BE2C (cell line): Measurements from ENCODE around the gene ETV4.

Experiments
- DNase-seq: peaks from one replicate; pipeline ENCODE4 v3.0.0-alpha.2; 2020
- H3K27me3 ChIP-seq: fragments of 250-450 bp; sonication (Bioruptor Pico); 2 replicates; pipeline ENCODE4 v1.5.1; 2020; ENCODE audit warnings: mild to moderate bottlenecking
- H3K36me3 ChIP-seq: fragments of 250-450 bp; sonication (Bioruptor Pico); 2 replicates; pipeline ENCODE4 v1.5.1; 2020; ENCODE audit warnings: mild to moderate bottlenecking
- H3K4me1 ChIP-seq: fragments of 250-450 bp; sonication (Bioruptor Pico); 2 replicates; pipeline ENCODE4 v1.5.1; 2020
- H3K4me3 ChIP-seq: 2 replicates; pipeline ENCODE4 v1.5.1; 2011; ENCODE audit warnings: low read depth, low read length
- H3K9me3 ChIP-seq: fragments of 250-450 bp; sonication (Bioruptor Pico); 2 replicates; pipeline ENCODE4 v1.5.1; 2020
- CTCF ChIP-seq: IDR thresholded peaks from 2 replicates; pipeline ENCODE4 v1.5.1; 2012; ENCODE audit warnings: mild to moderate bottlenecking, low read depth, low read length

ETV4 gene

GRCh38 chr17:43549496-43549895 is 3.4 kb upstream of the ETV4 start:
- TF ChIP-seq CTCF = no peak
- no peak for DNase-seq
- Histone ChIP-seq H3K4me1 (no peaks in the 10 kb centered on the region; the same call in 1 of the 2 replicates), H3K36me3 (no peaks in the 10 kb centered on the region), H3K9me3 (no peaks in the 10 kb centered on the region), H3K4me3 (no peak overlapping the region), H3K27me3 (no peaks in the 10 kb centered on the region)

GRCh38 chr17:43548689-43549379 is 2.7 kb upstream of the ETV4 start:
- H3K4me1 ChIP-seq = no peaks in the 10 kb centered on the region; the same call in none of the 2 replicates
- H3K36me3 ChIP-seq = no peaks in the 10 kb centered on the region
- H3K4me3 ChIP-seq = no peak overlapping the region
- no peaks in the 10 kb centered on the region for H3K27me3 ChIP-seq
- no peak for DNase-seq
- no peak for TF ChIP-seq CTCF
- H3K9me3 ChIP-seq = no peaks in the 10 kb centered on the region

DNA sequence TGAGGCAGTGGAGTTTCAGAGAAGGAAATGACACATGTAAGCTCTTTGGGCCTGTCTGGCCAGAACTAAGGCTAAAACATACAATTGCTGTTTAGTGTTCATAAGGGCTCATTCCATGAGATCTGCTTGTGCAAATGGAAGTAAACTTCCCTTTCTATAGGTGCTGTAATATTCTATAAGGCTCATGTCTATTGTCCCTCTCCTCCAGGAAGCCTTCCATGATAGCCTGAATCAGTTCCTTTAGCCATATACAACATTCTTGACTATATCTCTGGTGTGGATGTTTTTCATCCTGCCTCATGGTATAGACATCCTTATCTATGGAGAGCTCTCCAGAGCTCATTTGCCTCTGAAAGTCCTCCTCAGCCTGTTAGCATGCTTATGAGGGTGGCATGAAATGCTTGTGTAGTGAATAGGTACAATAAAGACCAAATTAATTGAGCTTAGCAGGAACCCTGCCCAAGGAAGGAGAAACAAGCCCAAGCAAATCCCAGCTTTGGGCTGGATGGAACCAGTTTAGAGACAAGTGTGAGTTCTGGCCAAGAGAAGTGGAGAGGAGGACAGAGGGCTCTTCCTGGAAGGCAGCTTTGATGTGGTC is 1.6 kb upstream of the ETV4 start:
- H3K9me3 ChIP-seq = no peaks in the 10 kb centered on the region
- no peaks in the 10 kb centered on the region; the same call in none of the 2 replicates for H3K4me1 ChIP-seq
- no peaks in the 10 kb centered on the region for H3K36me3 ChIP-seq
- H3K4me3 ChIP-seq = no peak overlapping the region
- no peak for TF ChIP-seq CTCF
- no peak for DNase-seq
- no peaks in the 10 kb centered on the region for H3K27me3 ChIP-seq

DNA sequence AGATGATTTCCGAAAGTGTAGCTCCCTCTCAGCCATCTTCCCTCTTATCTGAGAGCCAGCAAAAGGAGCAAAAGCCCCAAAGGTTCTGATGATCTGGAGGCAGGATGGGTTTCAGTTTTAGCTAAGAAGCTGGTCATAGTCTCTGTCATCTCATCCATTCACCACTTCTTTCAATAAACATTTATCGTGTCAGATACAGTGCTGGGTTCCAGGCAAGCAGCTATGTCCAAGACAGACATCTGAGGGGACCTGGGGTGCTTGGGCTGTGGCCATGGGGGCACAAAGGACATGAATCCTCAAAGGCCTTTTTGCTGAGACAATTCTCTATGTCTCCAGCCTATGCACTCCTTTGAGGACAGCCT is 1.0 kb upstream of the ETV4 start:
- H3K4me1 ChIP-seq = no peaks in the 10 kb centered on the region; the same call in none of the 2 replicates
- no peaks in the 10 kb centered on the region for H3K9me3 ChIP-seq
- no peak overlapping the region; the same call in 1 of the 2 replicates for H3K4me3 ChIP-seq
- H3K36me3 ChIP-seq = no peaks in the 10 kb centered on the region
- no peaks in the 10 kb centered on the region for H3K27me3 ChIP-seq
- no peak for TF ChIP-seq CTCF
- DNase-seq = no peak

DNA sequence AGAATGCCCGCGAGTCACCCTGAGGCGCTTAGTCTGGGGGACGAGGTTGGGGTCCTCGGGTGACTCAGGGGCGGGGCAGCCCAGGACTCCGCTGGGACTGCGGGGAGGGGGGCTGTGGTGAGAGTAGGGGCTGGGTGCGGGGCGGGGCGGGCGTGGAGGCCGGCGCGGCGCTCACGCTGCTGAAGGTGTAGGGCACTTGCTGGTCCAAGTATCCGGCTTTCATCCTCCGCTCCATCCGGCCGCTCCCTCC is 832 bp downstream of the ETV4 start:
- Histone ChIP-seq H3K36me3 (no peaks in the 10 kb centered on the region), H3K9me3 (no peaks in the 10 kb centered on the region), H3K27me3 (no peaks in the 10 kb centered on the region), H3K4me1 (peaks cover 8% of the 10 kb centered on the region), H3K4me3 (peak overlapping the region; percentile 75)
- DNase-seq = no peak
- TF ChIP-seq CTCF = no peak

DNA sequence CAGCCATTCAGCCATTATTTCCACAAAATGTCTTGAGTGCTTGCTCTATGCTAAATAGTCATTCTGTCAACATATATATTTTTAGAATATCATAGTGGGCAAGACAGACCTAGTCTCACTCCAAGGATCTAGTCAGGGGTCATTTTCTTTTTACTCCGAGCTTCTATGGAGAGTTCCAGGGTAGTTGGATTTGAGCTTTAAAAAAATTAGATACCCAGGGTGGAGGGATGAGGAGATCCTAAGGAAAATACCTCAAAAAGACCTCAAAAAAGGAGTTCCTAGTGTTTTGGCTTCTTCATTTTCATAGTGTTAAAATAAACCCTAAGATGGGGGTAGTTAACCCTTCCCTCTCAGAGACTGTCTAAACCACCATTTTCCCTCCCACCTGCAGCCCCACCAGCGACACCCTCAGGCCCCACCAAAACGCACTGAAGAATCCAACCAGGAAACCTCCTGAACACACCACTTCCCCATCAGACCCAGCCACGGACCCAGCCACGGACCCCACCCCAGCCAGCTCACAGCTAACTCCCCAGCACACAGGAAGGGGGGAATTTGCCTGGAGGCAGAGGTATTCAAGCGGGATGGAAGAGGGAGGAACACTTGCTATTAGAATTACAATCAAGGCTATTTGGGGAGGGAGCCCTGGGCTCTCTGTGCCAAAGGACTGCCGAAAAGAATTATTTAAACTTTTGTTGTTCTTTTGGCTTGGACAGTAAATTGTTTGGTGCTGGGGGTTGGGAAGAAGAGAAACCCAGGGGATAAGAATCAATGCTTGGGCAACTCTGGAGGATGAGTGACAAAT is 2.2 kb downstream of the ETV4 start:
- no peaks in the 10 kb centered on the region for H3K9me3 ChIP-seq
- H3K36me3 ChIP-seq = no peaks in the 10 kb centered on the region
- H3K4me3 ChIP-seq = peak overlapping the region; percentile 75
- H3K27me3 ChIP-seq = no peaks in the 10 kb centered on the region
- peaks cover 8% of the 10 kb centered on the region for H3K4me1 ChIP-seq
- no peak for TF ChIP-seq CTCF
- DNase-seq = no peak
